SU-DHL-6 (cell line): ENCODE data around the gene WFDC8.

Experiments used
- H2AFZ ChIP-seq: fragments of 200-600 bp; sonication (generic); 2 replicates; pipeline ENCODE4 v1.6.1; 2014; ENCODE audit warnings: low read depth, mild to moderate bottlenecking, moderate library complexity, mixed read lengths, antibody characterized with exemption, low read length; ENCODE audit not compliant: severe bottlenecking
- H3F3A ChIP-seq: fragments of 200-600 bp; shearing (Covaris generic); 2 replicates; pipeline ENCODE4 v1.6.0; 2016; ENCODE audit warnings: antibody characterized with exemption, mild to moderate bottlenecking; ENCODE audit not compliant: insufficient read depth
- H3K27ac ChIP-seq: fragments of 200-600 bp; sonication (generic); 2 replicates; pipeline ENCODE4 v1.5.1; 2016; ENCODE audit warnings: low read depth, mild to moderate bottlenecking, low read length, moderate library complexity, mixed read lengths
- H3K27me3 ChIP-seq: fragments of 200-600 bp; sonication (generic), shearing (Covaris generic); 2 replicates; pipeline ENCODE4 v1.6.0; 2014; ENCODE audit warnings: mild to moderate bottlenecking, low read length
- H3K36me3 ChIP-seq: fragments of 200-600 bp; sonication (generic); 2 replicates; pipeline ENCODE4 v1.6.1; 2014; ENCODE audit warnings: mild to moderate bottlenecking, low read length, mixed read lengths
- H3K4me2 ChIP-seq: fragments of 300-600, 200-600 bp; shearing (Covaris generic), sonication (generic); 2 replicates; pipeline ENCODE4 v1.6.0; 2014; ENCODE audit warnings: low read length, low read depth, mild to moderate bottlenecking; ENCODE audit not compliant: poor library complexity, severe bottlenecking
- H3K4me3 ChIP-seq: fragments of 200-600 bp; sonication (generic); 2 replicates; pipeline ENCODE4 v1.5.1; 2014; ENCODE audit warnings: antibody characterized with exemption, low read length, mild to moderate bottlenecking, mixed read lengths; ENCODE audit not compliant: insufficient read depth, poor library complexity, severe bottlenecking
- H3K79me2 ChIP-seq: fragments of 200-600 bp; sonication (generic); 2 replicates; pipeline ENCODE4 v1.6.1; 2014; ENCODE audit warnings: mild to moderate bottlenecking, low read length, moderate library complexity; ENCODE audit not compliant: insufficient read depth
- H3K9ac ChIP-seq: fragments of 200-600 bp; sonication (generic); 2 replicates; pipeline ENCODE4 v1.7.0; 2014; ENCODE audit warnings: mild to moderate bottlenecking, low read length
- H3K9me2 ChIP-seq: fragments of 200-600 bp; sonication (generic); replicated peaks from 2 replicates; pipeline ENCODE4 v1.6.1; 2014; ENCODE audit warnings: low read length; ENCODE audit not compliant: insufficient read depth
- H3K9me3 ChIP-seq: fragments of 200-600 bp; sonication (generic); 2 replicates; pipeline ENCODE4 v1.6.1; 2014; ENCODE audit warnings: low read length, mixed read lengths; ENCODE audit not compliant: insufficient read depth
- H4K20me1 ChIP-seq: fragments of 200-600 bp; sonication (generic); 2 replicates; pipeline ENCODE4 v1.6.1; 2014; ENCODE audit warnings: low read depth, mild to moderate bottlenecking, antibody characterized with exemption, low read length, moderate library complexity, mixed read lengths
- CTCF ChIP-seq: fragments of 200-600 bp; sonication (generic); IDR thresholded peaks from one replicate; pipeline ENCODE4 v1.5.1; 2017; ENCODE audit warnings: antibody characterized with exemption, mild to moderate bottlenecking, low read length, moderate library complexity; ENCODE audit not compliant: insufficient read depth, poor library complexity, severe bottlenecking
- EZH2phosphoT487 ChIP-seq: fragments of 200-600 bp; sonication (generic), shearing (Covaris generic); conservative IDR thresholded peaks from 2 replicates; pipeline ENCODE4 v1.6.1; 2018; ENCODE audit warnings: mild to moderate bottlenecking, antibody characterized with exemption, low read length, moderate library complexity, mixed read lengths

WFDC8 gene

GRCh38 chr20:45539382-45539781 lies 39.7 kb downstream of the WFDC8 start, which contains the start of gene WFDC6:
WFDC6 (minus strand) TSS chr20:45539482; CDS start chr20:45539407, 75 bp downstream.
- H3K9me2 ChIP-seq: no peaks in the 10 kb centered on the region
- TF ChIP-seq CTCF (no peak), EZH2phosphoT487 (no peak)
- H2AFZ ChIP-seq: no peak within 1 kb of the TSS
- no peak within 1 kb of the TSS for H3K9ac ChIP-seq
- no peak within 1 kb of the TSS for H3K27ac ChIP-seq
- no peaks in the 10 kb centered on the region for H4K20me1 ChIP-seq
- no peaks in the 10 kb centered on the region for H3K79me2 ChIP-seq
- no peak within 1 kb of the TSS for H3K4me3 ChIP-seq
- no peaks in the 10 kb centered on the region for H3K27me3 ChIP-seq
- no peaks in the 10 kb centered on the region for H3K36me3 ChIP-seq
- no peaks in the 10 kb centered on the region for H3K9me3 ChIP-seq
- H3F3A ChIP-seq: no peaks in the 10 kb centered on the region
- no peak within 1 kb of the TSS for H3K4me2 ChIP-seq

- no peaks in the 10 kb centered on the region for H3K79me2 ChIP-seq
- no peak overlapping the region for H3K4me3 ChIP-seq
- no peaks in the 10 kb centered on the region for H3F3A ChIP-seq
- TF ChIP-seq CTCF (no peak), EZH2phosphoT487 (no peak)
- H4K20me1 ChIP-seq: no peaks in the 10 kb centered on the region
- H3K36me3 ChIP-seq: no peaks in the 10 kb centered on the region
- H3K9me2 ChIP-seq: no peaks in the 10 kb centered on the region
- no peak overlapping the region for H3K27ac ChIP-seq
- H2AFZ ChIP-seq: no peak overlapping the region
- H3K9me3 ChIP-seq: no peaks in the 10 kb centered on the region
- no peak overlapping the region for H3K9ac ChIP-seq
- H3K27me3 ChIP-seq: no peaks in the 10 kb centered on the region
- H3K4me2 ChIP-seq: no peak overlapping the region
Measured at GRCh38 chr20:45538209-45538799, 40.8 kb downstream of the WFDC8 start.

GRCh38 chr20:45527294-45527693 lies 51.8 kb downstream of the WFDC8 start:
- Histone ChIP-seq H3F3A (no peaks in the 10 kb centered on the region), H3K79me2 (no peaks in the 10 kb centered on the region), H4K20me1 (no peaks in the 10 kb centered on the region), H3K9ac (no peak overlapping the region), H3K9me2 (no peaks in the 10 kb centered on the region), H3K9me3 (no peaks in the 10 kb centered on the region), H2AFZ (no peak overlapping the region), H3K4me2 (no peak overlapping the region), H3K27me3 (no peaks in the 10 kb centered on the region), H3K4me3 (no peak overlapping the region), H3K36me3 (no peaks in the 10 kb centered on the region), H3K27ac (no peak overlapping the region)
- no peak for TF ChIP-seq CTCF
- TF ChIP-seq EZH2phosphoT487: no peak
